ENCODE results near the gene RAB3GAP1. TPM values are rescaled to one million over a fixed set of nuclear protein-coding genes. Genes with fewer than 3 reads are reported as not detected.

The RAB3GAP1 gene
- total and polyA plus RNA-seq, 7 donors: 18.6 to 70.2 (median 54.5) TPM

- TF ChIP-seq POLR2A (IDR thresholded peaks at IDR 0.05): no peak
- TF ChIP-seq POLR2AphosphoS5 (IDR thresholded peaks at IDR 0.05): no peak
- TF ChIP-seq EP300 (IDR thresholded peaks at IDR 0.05): no peak
- TF ChIP-seq CTCF (IDR thresholded peaks at IDR 0.05): no peak
- H3K27ac ChIP-seq: no peak overlapping the region
- intact Hi-C loops (cut with DNase I): no loop called here
- H3K36me3 ChIP-seq: no peaks in the 10 kb centered on the region
- no peaks in the 10 kb centered on the region for H3K27me3 ChIP-seq
- H3K4me1 ChIP-seq: no peaks in the 10 kb centered on the region
- DNase-seq: no peak
- peaks cover 0 to 8% (median under 1%) of the 10 kb centered on the region in 4 donors for H3K9me3 ChIP-seq
- no peak overlapping the region for H3K4me3 ChIP-seq
Observed at GRCh38 chr2:135190799-135191198, 138.7 kb downstream of the RAB3GAP1 start.

GRCh38 chr2:135198481-135198880 lies 146.4 kb downstream of the RAB3GAP1 start:
- H3K27me3 ChIP-seq: no peaks in the 10 kb centered on the region
- H3K4me1 ChIP-seq: no peaks in the 10 kb centered on the region
- WGBS, 2 donors: 93 to 95% methylated on average over 3 of the region's 3 CpGs
- TF ChIP-seq CTCF (IDR thresholded peaks at IDR 0.05) (no peak), POLR2AphosphoS5 (IDR thresholded peaks at IDR 0.05) (no peak), POLR2A (IDR thresholded peaks at IDR 0.05) (no peak), EP300 (IDR thresholded peaks at IDR 0.05) (no peak)
- H3K9me3 ChIP-seq: no peaks in the 10 kb centered on the region
- no peak overlapping the region for H3K4me3 ChIP-seq
- intact Hi-C loops (cut with DNase I): no loop called here
- no peak for DNase-seq
- no peak overlapping the region for H3K27ac ChIP-seq
- no peaks in the 10 kb centered on the region for H3K36me3 ChIP-seq

- no peak for DNase-seq
- intact Hi-C loops (cut with DNase I): no loop called here
- Histone ChIP-seq H3K27me3 (no peaks in the 10 kb centered on the region), H3K9me3 (no peaks in the 10 kb centered on the region), H3K4me3 (no peak overlapping the region), H3K27ac (no peak overlapping the region), H3K36me3 (no peaks in the 10 kb centered on the region), H3K4me1 (no peaks in the 10 kb centered on the region)
- TF ChIP-seq CTCF (IDR thresholded peaks at IDR 0.05) (no peak), EP300 (IDR thresholded peaks at IDR 0.05) (no peak), POLR2AphosphoS5 (IDR thresholded peaks at IDR 0.05) (no peak), POLR2A (IDR thresholded peaks at IDR 0.05) (no peak)
Observed at GRCh38 chr2:135202751-135203150, 150.7 kb downstream of the RAB3GAP1 start.

- Histone ChIP-seq H3K27me3 (no peaks in the 10 kb centered on the region), H3K27ac (no peak overlapping the region), H3K4me1 (no peaks in the 10 kb centered on the region), H3K4me3 (no peak overlapping the region), H3K36me3 (no peaks in the 10 kb centered on the region), H3K9me3 (no peaks in the 10 kb centered on the region)
- intact Hi-C loops (cut with DNase I): no loop called here
- TF ChIP-seq CTCF (IDR thresholded peaks at IDR 0.05) (no peak), POLR2A (IDR thresholded peaks at IDR 0.05) (no peak)
- DNase-seq: no peak
- WGBS, 2 donors: 91 to 96% methylated on average over 3 of the region's 3 CpGs
Observed at GRCh38 chr2:135203944-135204343, 151.9 kb downstream of the RAB3GAP1 start.

- H3K9me3 ChIP-seq: no peaks in the 10 kb centered on the region
- no peak overlapping the region for H3K4me3 ChIP-seq
- intact Hi-C loops (cut with DNase I): no loop called here
- no peaks in the 10 kb centered on the region for H3K36me3 ChIP-seq
- no peaks in the 10 kb centered on the region for H3K27me3 ChIP-seq
- DNase-seq: no peak
- no peak for TF ChIP-seq POLR2AphosphoS5 (IDR thresholded peaks at IDR 0.05)
- TF ChIP-seq EP300 (IDR thresholded peaks at IDR 0.05): no peak
- no peak for TF ChIP-seq CTCF (IDR thresholded peaks at IDR 0.05)
- no peak for TF ChIP-seq POLR2A (IDR thresholded peaks at IDR 0.05)
- WGBS, 2 donors: 69 to 70% methylated on average over 2 of the region's 2 CpGs
- no peaks in the 10 kb centered on the region for H3K4me1 ChIP-seq
- H3K27ac ChIP-seq: no peak overlapping the region
Observed at GRCh38 chr2:135208016-135208415, 155.9 kb downstream of the RAB3GAP1 start.

All from sigmoid colon (tissue), 7 donors.